Activated CD8-positive, alpha-beta memory T cell treated with anti-CD3 and anti-CD28 coated beads, Interleukin-2, amount 10 ng/mL, durations not matched to agents 7 days and 5 days (primary cell): ENCODE data around the gene EMID1. TPM values are rescaled to one million over a fixed set of nuclear protein-coding genes. Genes with fewer than 3 reads are reported as not detected.

Source experiments
- ATAC-seq: fragments of 150-1000 bp; cut with Tn5 transposase; one replicate; pipeline ENCODE4 v1.10.0; 2021; ENCODE audit warnings: moderate library complexity
- CTCF ChIA-PET: fragments of 350-600 bp; sonication (Branson Sonifier 250); formaldehyde crosslinking; loops from one replicate; lab custom pipeline; 2021; ENCODE audit warnings: antibody characterized with exemption; lab: Charles Lee
- DNase-seq: peaks from one replicate; pipeline ENCODE4 v3.0.0-alpha.2; 2020
- H3K27ac Mint-ChIP-seq: one replicate; pipeline ENCODE4 v1.8.0; 2021; ENCODE audit warnings: mild to moderate bottlenecking, mixed read lengths
- H3K27me3 Mint-ChIP-seq: one replicate; pipeline ENCODE4 v1.8.0; 2021; ENCODE audit warnings: mixed read lengths
- H3K36me3 Mint-ChIP-seq: one replicate; pipeline ENCODE4 v1.8.0; 2021; ENCODE audit warnings: mild to moderate bottlenecking, mixed read lengths
- H3K4me1 Mint-ChIP-seq: one replicate; pipeline ENCODE4 v1.8.0; 2021; ENCODE audit warnings: mixed read lengths
- H3K4me3 Mint-ChIP-seq: one replicate; pipeline ENCODE4 v1.8.0; 2021; ENCODE audit warnings: mild to moderate bottlenecking, moderate library complexity, mixed read lengths
- H3K9me3 Mint-ChIP-seq: one replicate; pipeline ENCODE4 v1.8.0; 2022; ENCODE audit warnings: low read depth, mixed read lengths
- total RNA-seq, 2 experiments: library from RNA; stranded (reverse); gene quantifications; one replicate each; pipeline ENCODE4 v1.2.3, GENCODE V29; 2021

Gene EMID1
- total RNA-seq, 2 experiments from 2014 or later, result 0.61 TPM; not detected in 1

DNA sequence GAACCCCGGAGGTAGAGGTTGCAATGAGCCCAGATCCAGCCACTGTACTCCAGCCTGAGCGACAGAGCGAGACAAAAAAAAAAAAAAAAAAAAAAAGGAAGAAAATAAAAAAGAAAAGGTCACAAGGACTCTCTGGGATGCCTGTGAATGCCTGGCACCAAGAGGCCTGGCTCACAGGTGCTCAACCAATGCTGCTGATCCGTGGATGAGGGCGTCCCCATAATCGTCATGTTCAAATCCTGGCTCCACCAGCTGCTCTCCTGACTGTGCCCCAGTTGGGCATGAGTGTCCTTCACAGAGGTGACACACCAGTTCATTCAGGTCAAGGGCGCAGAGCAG, 100.1 kb downstream of the EMID1 start:
- DNase-seq (no peak), ATAC-seq (no peak)
- Mint-ChIP-seq H3K36me3 (peaks cover 3% of the 10 kb centered on the region), H3K4me3 (peak overlapping the region; percentile 75), H3K9me3 (no peaks in the 10 kb centered on the region), H3K4me1 (peaks cover 36% of the 10 kb centered on the region), H3K27ac (no peak overlapping the region), H3K27me3 (peaks cover 9% of the 10 kb centered on the region)
- CTCF ChIA-PET, result interaction anchor here (0.6 to 1.9 kb wide), 5 partner anchors 13 to 58 kb away, joined by 3 to 4 read pairs (median 4); no protein-coding TSS in a partner anchor

DNA sequence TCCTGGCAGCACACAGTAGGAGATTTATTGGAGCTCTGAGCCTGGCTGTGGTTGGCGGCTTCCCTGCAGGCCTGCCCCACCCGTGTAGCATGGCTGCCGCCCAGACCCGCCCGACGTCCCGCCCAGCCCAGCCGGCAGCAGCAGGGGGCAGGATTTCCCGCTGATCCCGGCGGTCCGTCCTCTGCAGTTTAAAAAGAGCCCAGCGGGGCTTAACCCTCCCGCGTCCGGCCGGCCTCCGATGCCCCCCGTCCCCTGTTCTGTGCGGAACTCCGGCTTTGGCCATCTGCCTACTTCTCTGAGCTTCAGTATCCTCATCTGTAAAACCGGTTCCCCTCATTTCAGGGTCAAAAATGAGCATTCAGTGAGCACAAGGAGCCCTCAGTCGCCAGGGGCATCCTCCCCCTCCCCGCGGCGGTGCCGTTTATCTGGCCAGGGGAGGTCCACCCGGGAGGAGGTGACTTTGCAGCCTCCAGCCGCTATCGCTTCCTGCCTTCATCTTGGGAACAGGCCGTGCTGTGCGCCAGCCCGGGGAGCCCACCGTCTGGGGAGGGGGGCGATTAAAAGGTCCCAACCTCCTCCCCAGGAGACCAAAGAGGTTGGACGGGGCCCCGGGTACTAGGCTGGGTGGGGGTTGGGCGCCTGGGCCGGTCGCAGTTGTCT, 100.6 kb downstream of the EMID1 start, which contains the start of gene GAS2L1:
GAS2L1 (plus strand) TSS at position 476 of the 660 bp plus-strand sequence. CDS start 1,456 bp downstream, outside the sequence.
- DNase-seq (peak; percentile 77), ATAC-seq (peak; percentile 65)
- Mint-ChIP-seq H3K9me3 (no peaks in the 10 kb centered on the region), H3K27ac (peak within 1 kb of the TSS; percentile 52), H3K4me3 (peak within 1 kb of the TSS; percentile 79), H3K4me1 (peaks cover 41% of the 10 kb centered on the region), H3K36me3 (no peaks in the 10 kb centered on the region), H3K27me3 (peaks cover 9% of the 10 kb centered on the region)
- CTCF ChIA-PET, result interaction anchor here (0.6 to 1.9 kb wide), 6 partner anchors 12 to 58 kb away, joined by 3 to 4 read pairs (median 4); no protein-coding TSS in a partner anchor

DNA sequence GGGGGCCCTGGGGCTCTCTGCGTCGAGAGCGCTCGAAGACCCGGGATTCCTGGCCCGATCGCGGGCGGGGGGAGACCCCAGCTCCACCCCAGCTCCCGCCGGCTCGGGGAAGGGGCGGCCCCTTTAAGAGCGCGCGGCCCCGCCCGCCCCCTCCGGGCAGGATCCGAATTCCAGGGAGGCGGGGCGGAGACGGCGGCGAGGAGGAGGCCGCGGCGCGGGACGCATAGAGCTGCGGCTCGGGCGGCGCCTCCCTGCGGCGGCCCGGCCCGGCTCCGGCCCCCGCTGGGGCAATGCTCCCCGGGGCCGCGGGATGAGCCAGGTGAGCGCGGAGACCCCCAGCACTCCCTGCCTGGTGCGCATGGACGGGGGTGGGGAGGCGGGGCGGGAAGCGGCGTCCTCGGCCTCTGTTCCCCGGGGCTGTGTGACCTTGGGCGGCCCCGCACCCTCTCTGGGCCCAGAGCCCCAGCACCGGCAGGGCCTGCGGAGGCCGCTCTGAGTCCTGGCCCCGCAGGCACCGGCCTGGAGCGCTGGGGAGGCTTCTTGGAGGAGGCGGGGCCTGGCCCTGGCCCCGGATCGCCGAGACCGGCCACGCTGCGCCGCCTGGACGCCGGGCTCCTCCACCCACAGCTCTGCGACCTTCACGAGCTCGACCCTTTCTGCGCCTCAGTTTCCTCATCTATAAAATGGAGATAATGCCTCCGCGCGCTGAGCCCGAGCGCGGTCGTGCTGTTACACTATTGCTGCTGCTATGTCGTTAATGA, 101.3 kb downstream of the EMID1 start:
- Mint-ChIP-seq H3K9me3 (no peaks in the 10 kb centered on the region), H3K27ac (peak overlapping the region; percentile 46), H3K27me3 (peaks cover 10% of the 10 kb centered on the region), H3K4me3 (peak overlapping the region; percentile 79), H3K4me1 (peaks cover 42% of the 10 kb centered on the region), H3K36me3 (no peaks in the 10 kb centered on the region)
- DNase-seq (no peak), ATAC-seq (peak; percentile 43)
- CTCF ChIA-PET, result interaction anchor here (1.0 to 1.9 kb wide), 3 partner anchors 16 to 30 kb away, joined by 3 to 4 read pairs (median 4); no protein-coding TSS in a partner anchor

DNA sequence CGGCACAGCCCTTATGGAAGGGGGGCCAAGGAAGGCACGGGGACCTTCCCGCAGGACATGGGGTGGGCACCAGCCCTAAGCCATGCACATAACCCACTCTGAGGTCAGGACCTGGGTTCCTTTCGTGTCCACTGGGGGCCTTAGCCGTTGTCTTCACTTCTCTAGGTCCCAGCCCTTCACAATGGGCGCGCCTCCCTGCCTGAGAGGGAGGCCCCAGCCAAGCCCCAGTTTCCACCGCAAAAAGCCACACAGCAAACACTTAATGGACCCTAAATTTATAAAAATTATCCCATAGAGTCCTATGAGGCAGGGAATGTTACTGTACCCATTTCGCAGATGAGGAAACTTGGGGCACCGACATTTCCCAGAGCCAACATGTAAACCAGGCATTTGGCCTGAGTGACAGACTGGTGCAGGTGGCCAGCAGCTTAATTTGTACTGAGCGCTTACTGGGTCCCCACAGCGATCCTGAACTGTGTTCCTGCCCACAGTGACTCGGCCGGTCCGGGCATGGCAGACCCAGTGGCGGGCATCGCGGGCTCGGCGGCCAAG, 102.0 kb downstream of the EMID1 start:
- Mint-ChIP-seq H3K4me3 (peak overlapping the region; percentile 79), H3K9me3 (no peaks in the 10 kb centered on the region), H3K36me3 (no peaks in the 10 kb centered on the region), H3K4me1 (peaks cover 42% of the 10 kb centered on the region), H3K27ac (peak overlapping the region; percentile 46), H3K27me3 (peaks cover 17% of the 10 kb centered on the region)
- CTCF ChIA-PET, result no interaction called here
- ATAC-seq (no peak), DNase-seq (no peak)

DNA sequence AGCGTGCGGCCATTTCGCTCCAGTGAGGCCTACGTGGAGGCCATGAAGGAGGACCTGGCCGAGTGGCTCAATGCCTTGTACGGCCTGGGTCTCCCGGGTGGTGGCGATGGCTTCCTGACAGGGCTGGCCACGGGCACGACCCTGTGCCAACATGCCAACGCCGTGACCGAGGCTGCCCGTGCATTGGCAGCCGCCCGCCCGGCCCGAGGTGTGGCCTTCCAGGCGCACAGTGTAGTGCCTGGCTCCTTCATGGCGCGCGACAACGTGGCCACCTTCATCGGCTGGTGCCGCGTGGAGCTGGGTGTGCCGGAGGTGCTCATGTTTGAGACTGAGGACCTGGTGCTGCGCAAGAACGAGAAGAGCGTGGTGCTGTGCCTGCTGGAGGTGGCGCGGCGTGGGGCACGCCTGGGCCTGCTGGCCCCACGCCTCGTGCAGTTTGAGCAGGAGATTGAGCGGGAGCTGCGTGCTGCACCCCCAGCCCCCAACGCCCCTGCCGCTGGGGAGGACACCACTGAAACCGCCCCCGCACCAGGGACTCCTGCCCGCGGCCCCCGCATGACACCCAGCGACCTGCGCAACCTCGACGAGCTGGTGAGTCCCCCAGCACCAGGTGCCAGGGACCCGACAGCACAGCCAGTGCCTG, 102.6 kb downstream of the EMID1 start:
- peak overlapping the region; percentile 79 for H3K27ac Mint-ChIP-seq
- peak overlapping the region; percentile 60 for H3K4me3 Mint-ChIP-seq
- no peaks in the 10 kb centered on the region for H3K36me3 Mint-ChIP-seq
- peaks cover 22% of the 10 kb centered on the region for H3K27me3 Mint-ChIP-seq
- ATAC-seq (no peak), DNase-seq (no peak)
- peaks cover 45% of the 10 kb centered on the region for H3K4me1 Mint-ChIP-seq
- CTCF ChIA-PET, result interaction anchor here (1.2 kb wide), 1 partner anchor 12 kb away, joined by 3 read pairs; no protein-coding TSS in a partner anchor
- H3K9me3 Mint-ChIP-seq, result no peaks in the 10 kb centered on the region

DNA sequence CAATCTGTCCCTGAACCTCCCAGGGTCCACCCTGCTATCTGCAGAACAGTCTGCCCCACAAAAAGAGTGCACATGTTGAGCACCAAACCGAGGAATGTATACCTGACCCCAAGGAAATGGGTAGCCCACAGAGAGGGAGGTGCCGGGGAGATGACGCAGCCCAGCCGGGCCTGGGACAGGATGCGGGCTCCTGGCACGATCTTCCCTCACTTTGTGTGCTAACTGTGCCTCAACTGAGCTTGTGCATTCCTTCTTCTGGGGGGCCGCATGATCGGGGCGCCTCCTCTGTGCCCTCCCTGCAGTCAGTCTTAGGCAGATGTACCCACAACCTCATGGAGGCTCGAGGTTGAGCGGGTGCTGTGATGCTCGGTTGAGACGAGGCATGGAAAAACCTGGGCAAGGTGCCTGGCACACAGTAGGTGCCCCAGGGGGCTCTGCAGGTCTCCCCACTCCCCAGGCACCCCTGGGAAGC, 103.1 kb downstream of the EMID1 start:
- H3K27ac Mint-ChIP-seq, result peak overlapping the region; percentile 79
- peak overlapping the region; percentile 60 for H3K4me3 Mint-ChIP-seq
- H3K36me3 Mint-ChIP-seq, result no peaks in the 10 kb centered on the region
- peak; percentile 90 for DNase-seq
- H3K27me3 Mint-ChIP-seq, result peaks cover 28% of the 10 kb centered on the region
- CTCF ChIA-PET, result interaction anchor here (1.2 kb wide), 1 partner anchor 12 kb away, joined by 3 read pairs; no protein-coding TSS in a partner anchor
- H3K9me3 Mint-ChIP-seq, result no peaks in the 10 kb centered on the region
- peak; percentile 60 for ATAC-seq
- H3K4me1 Mint-ChIP-seq, result peaks cover 49% of the 10 kb centered on the region

Other genes with a start within 250 kb of the EMID1 start
- not detected for gene C22orf31, start 144.1 kb upstream of the EMID1 start, total RNA-seq
- under 1 TPM; 0.09 to 0.47 TPM for gene KREMEN1, start 132.9 kb upstream of the EMID1 start, total RNA-seq
- 10 to 100 TPM; 40.5 to 44.7 TPM for gene RHBDD3, start 62.1 kb downstream of the EMID1 start, total RNA-seq
- gene EWSR1, start 62.4 kb downstream of the EMID1 start, total RNA-seq, result 100 to 1,000 TPM; 336 to 408 TPM
- gene GAS2L1, start 100.8 kb downstream of the EMID1 start, total RNA-seq, result 10 to 100 TPM; 12.0 to 16.9 TPM
- under 1 TPM; 0.63 to 0.70 TPM for gene RASL10A, start 109.8 kb downstream of the EMID1 start, total RNA-seq
- gene AP1B1, start 182.7 kb downstream of the EMID1 start, total RNA-seq, result 10 to 100 TPM; 82.9 to 90.8 TPM
- gene RFPL1, start 232.7 kb downstream of the EMID1 start, total RNA-seq, result not detected